NCI-H2196 (cell line): Measurements from ENCODE around the gene DLGAP4.

Source experiments
- DNase-seq: peaks from one replicate; lab custom pipeline; 2025; ENCODE audit not compliant: unreplicated experiment; lab: John Stamatoyannopoulos, UW

The DLGAP4 gene

GRCh38 chr20:36320898-36321695, 15.0 kb downstream of the DLGAP4 start:
- DNase-seq = no peak

GRCh38 chr20:36322131-36322530, 16.0 kb downstream of the DLGAP4 start:
- DNase-seq = no peak

GRCh38 chr20:36330091-36330490, 24.0 kb downstream of the DLGAP4 start:
- DNase-seq = no peak

DNA sequence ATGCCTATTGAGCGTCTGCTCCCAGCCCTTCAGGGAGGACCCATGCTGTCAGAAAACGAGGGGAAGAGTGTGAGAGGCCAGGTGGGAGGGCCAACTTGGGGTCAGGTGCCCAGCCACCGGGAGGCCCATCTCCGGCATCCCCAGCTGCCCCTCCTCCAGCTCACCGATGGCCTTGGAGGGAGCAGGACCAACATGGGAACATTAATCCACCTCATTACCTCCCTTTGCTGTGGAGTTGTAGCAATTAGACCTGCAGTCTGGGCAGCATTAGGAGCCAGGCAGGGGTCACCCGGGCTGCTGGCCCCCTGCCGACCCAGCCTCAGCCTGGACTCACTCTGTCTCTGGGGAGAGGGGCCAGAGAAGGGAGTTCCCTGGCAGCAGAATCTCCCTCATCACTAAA, 25.1 kb downstream of the DLGAP4 start:
- no peak for DNase-seq

- DNase-seq = no peak
These were observed 27.7 kb downstream of the DLGAP4 start for GRCh38 chr20:36333841-36334240.

DNA sequence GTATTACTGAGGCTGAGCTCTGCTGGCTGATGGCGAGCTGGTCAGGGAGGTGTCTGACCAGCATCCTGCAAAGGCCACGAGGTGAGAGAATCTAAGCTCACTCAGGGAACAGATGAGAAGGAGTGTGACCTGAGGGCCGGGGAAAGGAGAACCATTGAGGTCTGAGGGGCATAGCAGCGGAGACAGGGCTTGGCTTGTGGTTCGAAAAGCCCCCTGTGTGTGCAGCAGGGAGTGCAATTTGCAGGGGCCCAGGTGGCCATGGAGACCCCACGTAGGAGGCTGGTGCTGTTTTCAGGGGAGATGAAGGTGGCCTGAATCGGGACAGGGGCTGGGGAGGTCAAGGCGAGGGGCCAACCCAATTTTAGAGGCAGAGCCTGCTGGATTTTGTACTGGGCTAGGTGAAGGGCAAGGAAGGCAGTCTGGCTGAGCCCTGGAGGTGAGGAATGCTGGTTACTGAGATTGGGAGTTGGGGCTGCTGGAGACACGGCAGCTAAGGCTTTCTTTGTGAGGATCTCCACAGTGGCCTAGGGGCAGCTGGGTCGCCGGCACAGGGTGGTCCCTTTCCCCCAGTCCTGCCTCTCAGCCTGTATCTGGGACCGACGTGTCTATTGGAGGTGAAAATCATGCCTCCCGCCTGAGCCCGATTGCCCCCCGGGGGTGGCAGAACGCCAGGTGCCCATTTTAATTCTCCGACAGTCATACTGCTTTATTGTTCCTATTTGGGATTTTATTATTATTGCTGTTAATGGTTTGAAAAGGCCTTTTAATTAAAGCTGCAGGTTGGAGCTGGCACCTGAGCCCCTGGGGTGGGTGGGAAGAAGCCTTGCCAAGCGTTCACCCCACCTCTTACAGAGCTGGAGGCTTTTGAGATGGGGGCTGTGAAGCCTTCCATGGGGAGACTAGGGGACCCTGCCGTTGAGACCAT, 28.4 kb downstream of the DLGAP4 start:
- no peak for DNase-seq

DNA sequence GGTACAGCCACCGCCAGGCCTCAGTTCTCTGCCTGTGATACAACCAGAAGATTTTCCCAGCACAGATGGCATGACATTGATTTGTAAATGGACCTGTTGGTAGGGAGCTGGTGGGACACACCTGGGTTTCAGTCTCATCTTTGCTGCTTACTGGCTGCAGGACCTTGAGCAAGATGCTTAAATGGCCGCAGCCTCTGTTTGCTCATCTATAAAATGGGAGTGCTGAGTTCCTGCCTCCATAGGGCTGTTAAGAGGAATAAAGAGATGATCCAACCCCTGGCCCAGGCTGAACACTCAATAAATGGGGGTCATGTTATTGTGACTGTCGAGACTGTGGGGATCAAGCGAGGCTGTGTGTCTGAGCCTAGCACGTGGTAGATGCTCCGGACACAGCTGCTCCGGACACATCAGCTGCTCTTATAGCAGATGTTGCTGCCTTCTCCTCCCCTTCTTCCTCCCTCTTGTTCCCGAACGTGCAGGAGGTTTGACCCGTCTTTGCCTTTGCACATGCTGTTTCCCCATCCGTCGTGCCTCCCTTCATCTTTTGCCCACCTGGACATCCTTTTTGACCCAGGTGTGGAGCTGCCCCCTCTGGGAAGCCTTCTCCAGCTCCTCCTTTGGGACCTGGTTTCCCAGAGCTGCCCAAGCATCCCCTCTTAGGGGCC, 29.2 kb downstream of the DLGAP4 start:
- no peak for DNase-seq

DNA sequence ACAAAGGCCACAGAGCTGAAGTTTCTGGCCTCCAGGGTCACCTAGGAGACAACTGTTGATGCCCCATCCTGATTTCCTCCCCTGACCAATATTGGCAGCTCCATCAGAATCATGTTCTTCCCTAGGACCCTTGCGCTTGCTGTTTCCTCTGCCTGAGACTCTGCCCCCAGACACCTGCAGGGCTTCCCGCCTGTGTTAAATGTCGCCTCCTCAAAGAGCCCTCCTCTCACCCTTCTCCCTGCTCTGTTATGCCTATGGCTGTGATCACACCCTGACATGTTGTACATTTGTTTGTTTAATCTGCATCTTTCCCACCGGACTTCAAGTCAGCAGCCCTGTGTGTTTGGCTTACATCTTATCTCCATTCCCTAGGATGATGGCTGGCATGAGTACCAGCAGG, 30.1 kb downstream of the DLGAP4 start:
- DNase-seq = no peak

GRCh38 chr20:36336954-36337704, 31.0 kb downstream of the DLGAP4 start:
- no peak for DNase-seq

DNA sequence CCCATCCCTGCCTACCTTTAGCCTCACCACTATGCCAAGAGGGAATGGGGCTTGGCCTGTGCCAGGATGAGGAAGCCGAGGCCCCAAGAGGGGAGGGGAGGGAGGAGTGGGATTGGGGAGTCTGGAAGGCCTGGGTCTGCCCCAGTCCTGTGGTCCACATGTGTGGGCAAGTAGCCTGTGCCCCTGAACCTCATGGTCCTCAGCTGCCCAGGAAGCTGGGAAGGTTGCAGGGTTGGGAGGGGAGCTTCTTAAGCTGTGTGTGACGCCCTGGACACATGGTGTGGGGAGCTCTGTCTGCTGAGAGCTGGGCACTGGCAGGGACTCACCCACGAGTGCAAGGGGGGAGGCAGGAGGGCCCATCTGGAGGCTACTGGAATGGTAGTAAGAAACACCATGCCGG, 31.7 kb downstream of the DLGAP4 start:
- no peak for DNase-seq

DNA sequence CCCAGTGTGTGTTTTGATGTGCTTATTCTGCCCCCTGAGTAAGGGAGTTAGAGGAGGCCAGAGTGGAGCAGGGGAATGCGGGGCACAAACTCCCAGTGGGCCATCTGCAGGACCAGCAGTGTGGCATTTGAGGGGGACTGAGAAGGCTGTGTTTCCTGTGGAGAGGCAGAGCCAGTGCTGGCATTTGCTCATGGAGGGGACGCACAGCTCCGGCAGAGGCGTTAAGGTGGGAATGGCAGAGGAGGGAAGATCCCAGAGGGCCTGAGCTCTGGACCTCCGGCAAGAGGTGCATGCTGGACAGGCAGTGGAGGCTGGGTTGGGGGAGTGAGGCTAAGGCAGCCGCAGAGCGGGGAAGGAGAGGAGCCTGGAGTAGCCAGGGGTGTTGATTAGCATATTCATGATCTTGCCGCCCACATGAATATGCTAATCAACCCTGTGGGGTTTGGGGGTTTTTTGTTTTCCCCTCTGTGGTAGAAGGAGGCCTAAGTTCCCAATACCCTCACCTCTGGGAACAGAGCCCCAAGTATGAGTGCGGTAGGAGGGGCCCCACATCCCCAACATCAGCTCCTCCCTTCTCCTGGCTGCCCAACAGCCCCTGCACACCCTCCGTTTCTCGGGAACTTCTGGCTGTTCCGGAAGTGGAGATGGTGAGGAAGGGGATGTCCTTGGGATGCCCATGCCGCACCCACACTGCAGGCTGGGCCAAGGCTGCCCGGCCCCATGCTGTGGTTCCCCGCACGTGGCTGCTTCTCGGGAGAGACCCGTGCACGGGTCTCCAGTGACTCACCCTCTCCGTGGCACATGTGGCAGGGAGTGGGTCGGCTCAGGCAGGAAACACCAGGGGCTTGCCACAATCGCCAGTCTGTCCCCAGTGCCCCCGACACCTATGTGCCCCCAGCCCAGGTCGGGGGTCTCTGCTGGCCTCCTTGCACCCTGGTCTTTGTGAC, 33.8 kb downstream of the DLGAP4 start:
- DNase-seq = no peak

DNA sequence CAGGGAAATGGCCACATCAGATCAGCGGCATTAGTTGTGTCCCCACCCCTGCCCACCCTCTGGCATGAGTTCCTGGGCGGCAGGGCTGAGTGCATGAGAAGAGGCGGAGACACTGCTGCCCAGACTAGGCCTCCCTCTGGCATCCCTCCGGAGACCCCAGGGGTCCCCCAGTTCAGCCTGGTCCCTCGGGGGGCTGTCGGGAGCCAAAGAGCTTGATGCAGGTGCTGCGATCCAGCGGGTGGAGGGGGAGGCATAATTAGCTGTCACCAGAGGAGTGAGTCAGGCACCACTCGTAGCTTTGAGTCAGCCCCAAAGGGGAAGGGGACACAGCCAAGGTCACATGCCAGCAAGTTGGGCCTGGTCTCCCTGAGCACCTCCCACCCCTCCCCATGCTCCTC, 34.5 kb downstream of the DLGAP4 start:
- no peak for DNase-seq

- DNase-seq = no peak
These were observed 35.3 kb downstream of the DLGAP4 start for GRCh38 chr20:36341331-36342020.

DNA sequence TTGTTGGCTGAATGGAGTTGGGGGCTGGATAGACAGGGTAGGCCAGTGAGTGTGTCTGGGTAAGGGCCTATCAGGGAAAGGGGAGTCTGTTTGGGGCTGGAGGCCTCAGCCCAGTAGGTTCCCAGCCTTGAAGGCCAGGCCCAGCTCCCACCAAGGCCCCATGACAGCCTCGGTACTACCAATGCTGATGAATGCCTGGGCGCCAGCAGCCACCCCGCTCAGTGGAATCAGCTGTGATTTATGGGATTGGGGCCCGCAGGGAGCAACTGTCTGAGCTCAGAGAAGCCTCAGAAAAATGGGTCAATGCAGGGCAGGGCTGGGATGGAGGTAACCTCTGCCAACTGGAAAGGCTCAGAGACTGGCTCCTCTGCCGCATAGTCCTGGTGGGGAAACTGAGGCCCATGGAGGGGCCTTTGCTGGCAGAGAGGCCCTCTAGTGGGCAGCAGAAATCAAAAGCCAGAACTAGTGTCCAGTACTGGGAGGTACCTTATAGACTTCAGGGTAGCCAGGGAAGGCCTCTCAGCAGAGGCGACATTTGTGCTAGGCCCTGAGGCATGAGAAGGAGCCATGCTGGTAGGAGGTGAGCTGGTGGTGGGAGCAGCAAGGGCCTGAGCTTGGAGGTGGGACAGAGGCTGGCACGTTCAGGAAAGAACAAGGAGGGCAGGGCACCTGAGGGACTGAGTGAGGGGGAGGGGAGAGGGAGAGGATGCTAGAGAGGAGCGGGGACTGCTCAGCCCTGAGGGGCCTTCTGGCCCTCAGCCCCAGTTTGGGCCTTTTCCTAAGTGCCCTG, 36.4 kb downstream of the DLGAP4 start:
- DNase-seq = no peak

GRCh38 chr20:36343641-36344040, 37.5 kb downstream of the DLGAP4 start:
- no peak for DNase-seq

DNA sequence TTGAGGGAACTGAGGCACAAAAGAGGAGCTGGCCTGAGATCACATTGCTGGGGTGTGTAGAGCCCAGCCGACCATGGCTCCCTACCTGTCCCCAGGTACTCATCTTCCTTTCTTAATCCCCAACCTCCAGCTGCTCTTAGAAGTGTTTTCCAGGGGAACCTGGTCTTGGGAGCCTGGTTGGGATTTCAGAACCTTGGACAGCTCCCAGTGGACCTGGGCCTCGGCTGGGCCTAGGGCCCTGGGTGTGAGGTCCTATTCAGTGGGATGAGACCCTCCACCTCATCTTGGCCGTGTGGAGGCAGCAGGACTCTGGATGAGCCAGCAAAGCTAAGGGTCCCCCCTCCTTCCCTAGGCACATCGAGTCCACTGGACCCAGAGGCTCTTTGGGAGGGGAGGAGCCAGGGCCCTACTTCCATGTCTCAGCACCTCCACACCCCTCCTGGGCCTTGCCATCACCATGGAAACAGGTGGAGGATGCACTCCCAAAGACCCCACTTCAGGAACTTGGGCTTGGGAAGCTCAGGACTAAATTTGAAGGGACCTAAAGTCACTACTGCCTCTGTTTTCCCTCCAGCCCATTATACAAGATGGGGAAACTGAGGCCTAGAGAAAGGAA, 38.5 kb downstream of the DLGAP4 start:
- DNase-seq = no peak

- no peak for DNase-seq
These were observed 40.1 kb downstream of the DLGAP4 start for GRCh38 chr20:36346256-36346655.
